SKM-1 (cell line): ENCODE results near the gene ARHGAP26.
"Not testable (repeated sequence)": the region's sequence is repeated elsewhere in the genome, so short reads cannot be mapped to it uniquely, and the experiment has no call there.

Experiments used
- DNase-seq: peaks from one replicate; lab custom pipeline; 2025; ENCODE audit not compliant: unreplicated experiment; lab: John Stamatoyannopoulos, UW

Gene ARHGAP26

DNA sequence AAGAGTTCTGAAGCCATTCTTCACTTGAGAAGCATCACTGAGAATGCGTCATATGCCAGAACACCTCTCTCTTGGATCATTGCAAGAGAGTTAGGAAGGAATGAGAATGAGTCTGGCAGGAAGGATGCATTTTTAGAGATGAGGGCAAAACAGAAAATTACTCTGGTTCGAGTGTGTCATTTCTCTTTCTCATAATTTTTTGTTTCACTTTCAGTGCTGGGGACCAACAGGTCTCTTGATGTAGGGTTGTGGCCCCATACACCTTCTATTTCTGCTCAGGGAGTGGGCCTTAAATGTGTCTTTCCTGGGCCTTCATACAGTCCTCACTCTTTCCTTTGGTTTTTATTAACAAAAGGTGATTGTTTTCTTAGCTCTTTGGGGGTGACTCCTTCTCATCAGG is 330.9 kb downstream of the ARHGAP26 start:
- no peak for DNase-seq

DNA sequence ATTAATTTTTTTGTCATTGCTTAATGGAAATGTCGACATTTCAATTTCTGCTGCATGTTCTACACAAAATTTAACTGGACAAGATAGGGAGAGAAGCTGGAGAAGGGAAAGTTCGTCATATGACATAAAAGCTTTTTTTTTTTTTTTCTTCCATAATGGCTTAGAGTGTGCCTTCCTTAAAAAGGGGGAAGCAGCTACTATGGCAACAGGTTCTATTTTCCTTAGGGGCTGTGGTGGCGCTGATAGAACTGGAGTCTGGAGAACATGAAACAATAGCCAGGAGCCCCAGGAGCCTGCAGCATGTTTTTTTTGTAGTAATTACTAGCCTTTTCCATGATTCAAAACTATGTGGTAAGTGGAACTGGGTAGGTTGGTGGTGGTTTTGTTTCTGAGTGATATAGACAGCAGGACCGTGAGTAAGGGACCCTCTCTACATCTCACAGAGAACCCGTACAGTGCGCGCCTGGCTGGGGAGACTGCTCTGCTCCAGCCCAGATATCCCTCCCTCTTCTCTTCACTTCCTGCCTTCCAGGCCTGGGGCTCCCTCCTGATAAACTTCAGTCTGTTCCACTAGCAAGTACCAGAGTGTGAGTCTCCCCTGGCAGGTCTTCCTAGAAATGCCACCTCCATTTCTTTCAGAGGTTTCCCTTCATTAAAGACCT is 331.7 kb downstream of the ARHGAP26 start:
- DNase-seq, result no peak

DNA sequence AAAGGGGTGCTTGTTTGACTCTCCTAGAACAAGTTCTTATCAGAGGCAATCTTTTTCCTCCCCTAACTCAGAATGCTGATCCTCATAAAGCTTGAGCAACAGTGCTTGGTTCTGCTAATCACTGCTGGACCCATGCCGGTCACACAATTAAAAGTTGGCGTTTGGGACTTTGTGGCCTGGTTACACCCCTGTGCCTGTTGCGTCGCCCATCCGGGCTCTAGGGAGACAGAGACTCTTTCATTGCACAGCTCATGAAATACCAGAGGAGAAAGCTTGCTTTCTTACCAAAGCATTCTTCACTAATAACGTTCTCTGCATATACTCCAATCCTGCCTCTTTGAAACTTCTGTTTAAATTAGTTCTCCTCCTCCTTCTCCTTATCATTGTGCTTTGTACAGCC is 332.2 kb downstream of the ARHGAP26 start:
- DNase-seq, result no peak

DNA sequence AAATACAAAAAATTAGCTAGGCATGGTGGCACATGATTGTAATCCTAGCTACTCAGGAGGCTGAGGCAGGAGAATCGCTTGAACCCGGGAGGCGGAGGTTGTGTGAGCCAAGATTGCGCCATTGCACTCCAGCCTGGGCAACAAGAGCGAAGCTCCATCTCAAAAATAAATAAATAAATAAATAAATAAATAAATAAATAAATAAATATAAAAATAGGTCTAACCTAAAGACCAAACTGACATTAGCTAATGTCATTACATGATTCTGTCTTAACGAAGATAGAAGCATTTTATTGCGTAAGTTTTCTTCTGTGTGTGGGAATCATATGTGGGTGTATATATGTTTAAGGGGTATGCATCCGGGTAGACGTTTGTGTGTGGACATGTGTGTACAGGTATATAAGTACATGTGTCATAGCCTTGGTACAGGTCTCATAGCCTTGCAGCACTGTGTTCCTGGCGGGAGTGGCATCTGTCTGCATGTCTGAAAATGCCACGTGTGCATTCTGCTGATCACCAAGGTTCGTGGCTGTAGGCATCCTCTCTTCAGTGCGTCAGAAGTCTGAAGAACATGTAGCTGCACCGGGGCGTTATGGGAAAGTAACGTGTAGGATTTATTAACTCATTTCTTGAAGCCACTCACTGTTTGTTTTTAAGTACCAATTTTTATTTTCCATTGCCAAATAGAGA is 335.2 kb downstream of the ARHGAP26 start:
- DNase-seq, result no peak

DNA sequence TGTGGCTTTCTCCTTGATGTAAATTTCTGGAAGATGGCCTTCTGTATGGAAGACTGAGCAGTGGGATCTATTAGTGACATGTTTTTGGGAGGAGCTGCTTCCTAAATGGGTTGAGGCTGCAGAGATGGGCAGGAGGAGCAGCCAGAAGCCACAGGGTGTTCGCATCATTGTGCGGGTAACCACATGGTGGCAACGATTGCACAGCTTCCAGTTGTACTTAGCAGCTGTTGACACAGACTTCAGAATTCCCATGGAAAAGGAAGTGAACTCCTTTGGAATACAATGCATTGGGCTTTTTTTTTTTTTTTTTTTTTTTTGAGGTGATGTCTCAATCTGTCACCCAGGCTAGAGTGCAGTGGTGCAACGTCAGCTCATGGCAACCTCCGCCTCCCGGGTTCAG is 336.0 kb downstream of the ARHGAP26 start:
- DNase-seq, result no peak

DNA sequence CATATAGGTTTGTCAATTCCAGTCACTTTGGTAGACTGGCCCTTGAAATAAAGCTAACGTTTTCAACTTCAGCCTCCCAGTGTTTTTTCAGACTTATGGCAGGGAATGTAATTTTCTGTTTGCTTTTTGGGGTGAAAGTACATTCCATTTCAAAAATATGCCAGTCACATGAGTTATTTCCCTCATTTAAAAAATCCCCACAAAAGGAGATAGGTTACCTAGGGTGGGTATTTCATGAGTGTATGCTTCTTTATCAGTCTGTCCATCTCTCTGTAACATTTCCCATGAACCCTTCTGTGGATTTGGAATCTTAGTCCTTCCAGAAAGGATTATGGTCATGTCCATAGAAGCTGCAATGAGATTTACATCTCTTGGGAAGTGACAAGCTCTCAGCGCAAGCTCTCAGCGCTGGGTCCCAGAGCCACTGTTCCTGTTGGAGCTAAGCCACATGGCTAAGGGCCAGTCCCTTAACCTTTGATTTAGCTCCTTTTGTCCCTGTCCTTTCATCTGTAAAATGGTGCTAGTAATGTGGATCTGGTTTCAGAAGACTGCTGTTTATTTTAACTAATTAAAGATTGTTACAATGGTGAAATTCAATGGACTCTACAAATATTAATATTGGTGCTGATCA is 338.4 kb downstream of the ARHGAP26 start:
- DNase-seq, result no peak

DNA sequence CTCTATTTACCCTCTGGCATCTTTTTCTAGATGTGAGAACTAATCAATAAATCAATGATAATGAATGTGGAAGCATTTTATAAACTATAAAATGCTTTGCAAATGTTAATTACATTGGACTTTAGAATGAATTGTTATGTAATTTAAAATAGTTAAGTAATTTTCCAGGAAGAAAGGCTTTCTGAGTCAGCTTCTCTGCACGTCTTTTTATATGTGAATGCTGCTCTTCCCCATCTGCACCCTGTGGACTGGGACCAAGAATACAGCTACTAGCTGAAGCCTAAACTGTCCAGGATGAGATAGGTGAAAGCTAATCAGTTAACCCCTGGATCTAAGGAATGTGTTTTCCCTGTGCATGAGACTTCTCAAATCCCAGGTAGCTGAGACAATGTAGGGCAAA is 340.4 kb downstream of the ARHGAP26 start:
- no peak for DNase-seq

DNA sequence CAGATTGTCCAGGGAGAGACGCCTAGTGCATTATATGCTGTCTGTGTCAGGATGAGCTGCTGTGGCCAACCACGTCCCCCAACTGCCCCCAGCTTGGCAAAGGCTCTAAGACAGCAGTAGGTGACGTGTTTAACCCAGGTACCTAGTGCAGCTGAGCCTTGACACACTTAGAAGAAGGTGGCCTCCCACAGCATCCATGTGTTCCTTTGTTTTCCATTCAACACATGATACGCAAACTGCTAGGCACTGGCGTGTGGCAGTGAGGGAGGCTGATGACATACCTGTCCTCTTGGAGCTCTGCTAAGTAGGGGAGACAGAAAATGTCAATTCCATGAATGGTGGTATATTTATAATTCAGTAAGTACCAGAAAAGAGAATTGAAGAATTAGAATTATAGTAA is 341.6 kb downstream of the ARHGAP26 start:
- DNase-seq, result no peak

DNA sequence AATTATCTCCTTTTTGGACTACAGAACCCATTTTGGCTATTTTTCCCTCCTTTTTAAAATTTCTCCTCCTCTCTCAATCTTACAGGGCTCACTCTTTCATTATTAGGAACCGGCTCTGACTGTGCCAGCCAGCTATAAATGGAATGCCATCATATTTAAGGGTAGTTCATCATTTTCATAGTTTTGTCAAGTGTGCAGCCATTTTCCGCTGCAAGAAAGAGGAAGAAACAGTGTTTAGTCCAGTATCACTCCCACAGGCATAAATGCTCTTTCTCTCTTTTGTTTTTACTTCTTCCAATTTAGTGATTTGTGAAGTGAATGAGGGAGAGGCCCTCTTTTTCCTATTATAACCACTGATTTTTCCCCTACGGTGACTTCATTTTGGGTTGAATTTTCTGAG is 343.3 kb downstream of the ARHGAP26 start:
- no peak for DNase-seq

DNA sequence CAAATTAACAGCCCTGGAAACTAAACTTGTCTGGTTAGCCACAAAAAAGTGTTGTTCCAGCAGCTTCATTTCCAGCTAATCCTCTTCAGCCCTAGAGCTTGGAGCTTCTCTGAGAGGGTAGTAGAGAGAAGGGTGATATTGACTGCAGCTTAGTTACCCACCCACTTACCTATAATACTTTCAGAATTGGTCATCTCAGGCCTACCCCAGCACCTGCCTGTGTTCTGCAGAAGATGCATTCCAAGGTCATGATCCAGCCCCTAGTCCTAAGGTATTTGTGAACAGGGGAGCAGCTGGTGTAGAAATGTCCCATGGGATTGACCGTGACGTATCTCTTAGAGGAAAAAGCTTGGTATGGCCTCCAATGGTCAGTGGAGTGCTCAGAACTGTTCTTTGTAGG is 344.3 kb downstream of the ARHGAP26 start:
- no peak for DNase-seq

DNA sequence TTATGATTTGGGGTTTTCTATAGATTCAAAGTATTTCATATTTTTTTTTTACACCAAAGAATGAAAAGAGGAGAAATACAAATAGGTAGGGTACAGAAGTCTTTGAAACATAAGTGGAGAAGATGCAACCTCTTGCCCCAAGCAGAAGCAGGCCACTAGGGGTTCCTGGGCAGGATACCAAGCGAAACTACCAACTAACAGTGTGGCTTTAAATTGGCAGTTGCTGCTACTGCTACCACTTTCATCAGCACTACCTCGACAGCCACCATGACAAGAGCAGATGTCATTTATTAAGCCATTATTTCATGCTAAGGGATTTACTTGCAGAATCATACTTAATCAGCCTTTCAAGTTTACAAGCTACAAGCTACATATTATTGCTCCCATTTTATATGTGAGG is 345.2 kb downstream of the ARHGAP26 start:
- no peak for DNase-seq

DNA sequence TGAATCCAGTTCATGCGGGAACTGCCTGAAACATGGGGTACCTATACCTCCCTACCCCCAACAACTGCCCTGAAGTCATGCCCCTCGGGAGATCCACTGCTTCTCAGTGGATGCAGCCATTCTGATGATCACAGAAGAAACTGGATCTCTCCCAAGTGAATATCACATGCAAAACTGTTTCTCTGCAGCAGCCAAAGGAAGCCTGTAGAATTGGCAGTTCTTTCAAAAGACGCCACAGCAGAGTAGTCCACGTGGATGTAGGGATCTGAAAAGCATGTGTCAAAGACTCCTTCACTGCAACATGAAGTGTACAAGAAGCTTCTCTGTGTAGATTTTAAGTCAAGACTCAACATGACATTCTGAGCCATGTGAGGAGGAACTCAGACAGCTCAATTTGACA is 346.6 kb downstream of the ARHGAP26 start:
- DNase-seq, result no peak

DNA sequence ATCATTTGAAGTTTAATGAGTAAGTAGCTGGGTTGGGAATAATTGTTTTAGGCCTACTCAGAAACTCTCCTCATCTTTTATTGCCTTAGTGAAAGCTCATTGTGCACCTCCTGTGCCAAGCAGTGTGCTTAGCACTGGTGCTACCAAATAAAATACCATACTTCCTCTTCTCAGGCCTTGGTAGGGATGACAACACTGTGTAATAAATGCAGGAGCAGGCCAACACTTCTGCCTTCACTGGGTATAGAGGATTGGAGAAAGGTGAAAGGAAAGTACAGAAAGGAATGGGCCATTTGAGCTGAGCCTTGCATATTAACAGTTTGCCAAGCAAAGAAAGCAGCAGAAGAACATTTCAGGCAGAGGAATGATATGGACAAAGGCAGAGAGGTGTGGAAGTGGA is 347.6 kb downstream of the ARHGAP26 start:
- DNase-seq, result no peak

DNA sequence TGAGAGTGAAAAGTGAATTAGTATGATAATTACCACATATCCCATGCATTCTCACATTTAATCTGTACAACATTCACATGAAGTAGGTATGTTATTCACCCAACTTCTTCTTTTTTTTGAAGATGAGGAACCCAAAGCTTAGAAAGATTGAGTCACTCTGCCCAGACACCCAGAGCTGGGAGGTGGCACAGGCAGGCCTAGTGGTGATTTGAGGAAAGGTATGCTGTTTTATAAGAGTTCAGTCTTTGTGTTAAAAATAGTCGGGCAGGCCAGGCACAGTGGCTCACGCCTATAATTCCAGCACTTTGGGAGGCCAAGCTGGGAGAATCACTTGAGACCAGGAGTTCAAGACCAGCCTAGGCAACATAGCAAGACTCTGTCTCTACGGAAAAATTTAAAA is 348.0 kb downstream of the ARHGAP26 start:
- peak; percentile 79 for DNase-seq

DNA sequence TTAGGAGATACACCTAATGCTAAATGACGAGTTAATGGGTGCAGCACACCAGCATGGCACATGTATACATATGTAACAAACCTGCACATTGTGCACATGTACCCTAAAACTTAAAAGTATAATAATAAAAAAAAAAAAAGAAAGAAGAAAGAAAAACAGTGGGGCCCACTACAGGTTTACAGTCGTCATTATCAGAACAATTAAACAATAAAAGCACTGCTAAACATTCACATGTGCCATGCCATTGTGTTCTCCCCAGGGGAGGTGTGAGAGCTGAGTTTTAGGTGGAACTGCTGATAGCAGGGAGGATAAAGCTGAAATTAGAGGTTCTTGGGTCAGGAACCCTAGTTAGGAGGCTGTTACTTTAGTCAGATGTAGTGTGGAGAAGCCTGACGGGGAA is 348.6 kb downstream of the ARHGAP26 start:
- DNase-seq, result not testable (repeated sequence)

DNA sequence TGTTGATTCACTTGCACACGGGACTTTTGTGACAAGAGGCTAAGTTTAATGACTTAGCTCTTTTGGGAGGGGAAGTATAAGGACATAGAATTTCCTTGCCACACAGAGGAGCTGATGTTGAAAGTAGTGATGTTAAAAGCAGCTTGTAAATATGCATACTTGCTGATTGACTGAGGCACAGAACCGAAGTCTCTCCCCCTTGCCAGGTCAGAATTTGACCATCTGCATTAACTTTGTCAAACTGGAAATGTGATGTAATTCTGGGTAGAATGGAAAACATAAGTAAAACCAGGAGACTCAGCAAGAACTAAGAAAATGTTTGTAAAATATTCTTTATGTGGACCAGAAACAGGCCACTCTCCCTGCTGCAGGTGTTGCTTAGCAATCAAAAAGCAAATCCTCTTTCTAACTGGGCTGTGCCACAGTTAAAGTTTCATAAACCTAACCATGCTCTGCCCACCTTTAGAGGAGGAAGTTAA is 349.2 kb downstream of the ARHGAP26 start:
- DNase-seq, result no peak

DNA sequence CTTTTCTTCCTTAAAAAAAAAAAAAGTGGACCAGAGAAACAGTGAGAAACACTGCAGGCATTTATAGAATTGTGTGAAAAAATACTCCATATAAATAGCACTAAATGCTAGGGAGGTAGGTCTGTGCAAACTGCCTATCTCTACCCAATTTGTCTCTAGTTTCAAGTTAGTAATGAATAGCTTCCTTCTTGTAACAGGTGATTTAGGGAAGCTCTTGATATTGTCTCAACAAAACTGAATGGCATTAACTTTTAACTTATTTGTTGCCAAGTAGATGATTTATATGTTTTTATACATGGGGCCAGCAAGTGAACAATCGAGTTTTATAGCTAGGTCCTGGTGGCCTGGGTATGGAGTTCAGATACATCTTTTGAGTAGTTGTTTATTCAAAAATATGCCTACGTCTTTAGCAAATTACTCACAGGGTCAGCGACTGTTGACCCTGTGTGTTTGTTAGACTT is 349.7 kb downstream of the ARHGAP26 start:
- DNase-seq, result no peak

DNA sequence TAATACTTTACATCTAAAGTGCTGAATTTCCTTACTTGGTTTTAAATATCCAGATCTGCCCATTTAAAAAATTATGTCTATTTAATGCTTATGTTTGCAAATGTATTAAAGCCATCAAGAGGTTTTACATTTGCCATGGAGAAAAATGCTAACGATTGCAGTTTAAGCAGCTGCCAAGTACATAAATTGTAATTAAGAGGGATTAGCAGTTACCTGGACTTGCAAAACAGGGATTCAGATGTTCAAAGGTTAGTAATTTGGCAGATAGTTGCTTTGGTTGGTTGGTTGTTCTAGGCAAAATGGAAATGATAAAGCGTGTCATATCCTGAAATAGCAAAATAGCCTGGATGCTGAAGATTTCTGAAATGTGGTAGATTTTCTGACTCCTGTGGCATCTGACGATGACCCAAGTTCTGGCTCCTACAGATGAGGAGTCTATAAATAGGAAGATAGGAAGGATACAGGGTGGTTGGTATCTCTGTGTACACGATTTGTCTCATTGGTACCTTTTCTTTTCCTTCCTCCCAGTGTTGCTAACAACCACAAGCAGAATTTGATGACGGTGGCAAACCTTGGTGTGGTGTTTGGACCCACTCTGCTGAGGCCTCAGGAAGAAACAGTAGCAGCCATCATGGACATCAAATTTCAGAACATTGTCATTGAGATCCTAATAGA is 350.4 kb downstream of the ARHGAP26 start:
- DNase-seq, result no peak

DNA sequence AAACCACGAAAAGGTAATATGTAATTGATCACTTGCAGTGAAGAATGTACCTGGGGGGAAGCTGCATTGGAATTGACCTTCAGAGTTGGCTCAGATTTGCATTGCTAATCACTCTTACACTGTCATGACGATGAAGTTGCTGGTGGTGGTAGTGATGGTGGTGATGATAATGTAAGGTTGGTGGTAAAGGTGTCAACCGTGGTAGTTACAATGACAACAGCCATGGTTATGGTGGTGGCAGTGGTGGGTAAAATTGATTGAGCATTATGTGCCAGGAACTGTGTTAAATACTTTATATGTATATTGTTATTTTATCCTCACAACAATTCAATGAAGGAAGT is 350.9 kb downstream of the ARHGAP26 start:
- DNase-seq, result no peak

DNA sequence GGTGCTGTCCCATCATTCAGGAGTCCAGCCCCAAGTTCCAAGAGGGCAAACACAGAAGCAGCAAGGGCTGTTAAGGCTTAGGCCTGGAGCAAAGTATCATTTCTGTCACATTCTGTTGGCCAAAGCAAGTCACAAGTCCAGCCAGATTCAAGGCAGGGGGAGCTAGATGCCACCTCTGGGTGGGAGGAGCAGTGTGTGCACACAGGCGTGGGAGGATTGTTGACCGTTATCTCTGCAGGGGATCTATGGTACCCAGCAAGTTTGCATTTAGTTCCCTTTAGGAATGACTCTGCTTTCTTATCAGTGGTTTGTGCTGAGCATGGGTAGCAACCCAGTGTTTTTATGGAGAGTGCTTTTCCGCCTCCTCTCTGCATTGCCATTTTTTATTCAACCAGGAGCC is 354.4 kb downstream of the ARHGAP26 start:
- no peak for DNase-seq

DNA sequence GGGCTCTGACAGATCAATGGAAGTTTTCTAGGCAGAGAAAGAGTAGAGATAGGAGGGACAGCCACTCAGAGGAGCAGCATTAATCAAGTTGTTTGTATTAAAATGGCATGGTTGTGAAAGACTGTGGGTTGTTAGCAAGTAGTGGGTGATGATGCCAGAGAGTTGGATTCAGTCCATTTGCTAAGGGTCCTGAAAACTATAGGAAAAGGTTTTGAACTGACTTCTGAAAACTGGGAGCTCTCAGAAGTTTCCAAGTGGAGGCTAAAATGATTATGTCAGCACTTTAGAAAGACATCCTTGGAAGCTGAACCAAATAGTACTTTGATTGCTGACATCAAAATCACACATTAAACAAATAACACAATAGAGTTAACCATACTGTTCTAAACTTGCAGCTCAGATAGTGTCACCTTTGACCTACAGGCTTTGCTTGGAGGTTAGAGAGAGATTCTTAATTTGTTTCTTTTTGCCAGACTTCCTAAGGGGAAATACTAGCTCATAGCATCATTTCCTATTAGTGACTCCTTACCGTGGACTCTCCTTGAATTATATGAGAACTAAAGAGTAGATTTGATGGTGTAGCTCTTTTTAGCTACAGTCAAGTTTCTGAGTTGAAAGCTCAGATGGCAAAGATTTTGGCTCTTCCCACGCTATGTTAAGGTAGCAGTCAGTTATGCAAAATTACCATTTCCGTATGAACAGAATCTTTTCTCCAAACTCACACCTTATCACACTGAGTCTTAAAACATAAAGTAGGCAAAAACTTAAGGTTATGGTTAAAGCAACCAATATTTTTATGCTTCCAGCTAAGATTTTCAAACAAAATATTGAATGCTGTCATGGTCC is 356.2 kb downstream of the ARHGAP26 start:
- DNase-seq, result no peak
